HepG2 (cell line): ENCODE results near the gene EP300. TPM values are rescaled to one million over a fixed set of nuclear protein-coding genes. Genes with fewer than 3 reads are reported as not detected.

ENCODE experiments used
- BHLHE40 ChIP-seq: IDR thresholded peaks from 2 replicates; pipeline ENCODE4 v1.6.1; 2011; ENCODE audit warnings: low read length, improper control_type of control experiment
- CHCHD3 ChIP-seq: sonication (generic); formaldehyde crosslinking; IDR thresholded peaks from 2 replicates; pipeline ENCODE4 v1.8.0; 2022; ENCODE audit warnings: mild to moderate bottlenecking, missing genetic modification reagents, moderate library complexity
- DPF2 ChIP-seq: sonication (generic); formaldehyde crosslinking; IDR thresholded peaks from 2 replicates; pipeline ENCODE4 v1.4.0; 2020; ENCODE audit warnings: mild to moderate bottlenecking, low read depth, missing genetic modification reagents, borderline replicate concordance
- ERF ChIP-seq: IDR thresholded peaks from 2 replicates; pipeline ENCODE4 v1.6.1; 2018; ENCODE audit warnings: missing biosample characterization, missing genetic modification reagents
- HMG20A ChIP-seq: IDR thresholded peaks from 2 replicates; pipeline ENCODE4 v1.6.1; 2016; ENCODE audit warnings: borderline replicate concordance
- REL ChIP-seq: sonication (generic); formaldehyde crosslinking; conservative IDR thresholded peaks from 2 replicates; pipeline ENCODE4 v1.8.0; 2022; ENCODE audit warnings: mild to moderate bottlenecking, missing genetic modification reagents, moderate library complexity
- REPIN1 ChIP-seq: sonication (generic); formaldehyde crosslinking; IDR thresholded peaks from 2 replicates; pipeline ENCODE4 v1.8.0; 2022; ENCODE audit warnings: missing genetic modification reagents, low read depth, mild to moderate bottlenecking, borderline replicate concordance
- SAP130 ChIP-seq: IDR thresholded peaks from 2 replicates; pipeline ENCODE4 v1.6.1; 2016; ENCODE audit warnings: low read depth
- ZEB1 ChIP-seq: IDR thresholded peaks from 2 replicates; pipeline ENCODE4 v1.6.1; 2012; ENCODE audit warnings: mild to moderate bottlenecking, low read depth, inconsistent platforms; ENCODE audit not compliant: insufficient replicate concordance
- ZIK1 ChIP-seq: sonication (generic); formaldehyde crosslinking; IDR thresholded peaks from 2 replicates; pipeline ENCODE4 v1.5.0; 2020; ENCODE audit warnings: mild to moderate bottlenecking, low read depth, missing genetic modification reagents, borderline replicate concordance
- ZNF142 ChIP-seq: sonication (generic); formaldehyde crosslinking; IDR thresholded peaks from 2 replicates; pipeline ENCODE4 v1.4.0; 2020; ENCODE audit warnings: missing genetic modification reagents
- ZNF430 ChIP-seq: sonication (generic); formaldehyde crosslinking; IDR thresholded peaks from 2 replicates; pipeline ENCODE4 v1.9.0; 2021; ENCODE audit warnings: mild to moderate bottlenecking, missing genetic modification reagents
- ZNF431 ChIP-seq: sonication (generic); formaldehyde crosslinking; IDR thresholded peaks from 2 replicates; pipeline ENCODE4 v1.9.0; 2022; ENCODE audit warnings: missing genetic modification reagents, low read depth, mild to moderate bottlenecking, borderline replicate concordance
- ZNF660 ChIP-seq: sonication (generic); formaldehyde crosslinking; IDR thresholded peaks from 2 replicates; pipeline ENCODE4 v1.5.1; 2020; ENCODE audit warnings: mild to moderate bottlenecking, low read depth, missing genetic modification reagents, borderline replicate concordance
- ZNF784 ChIP-seq: sonication (generic); formaldehyde crosslinking; IDR thresholded peaks from 2 replicates; pipeline ENCODE4 v1.5.1; 2020; ENCODE audit warnings: missing genetic modification reagents, mild to moderate bottlenecking, borderline replicate concordance
- ZNF883 ChIP-seq: sonication (generic); formaldehyde crosslinking; IDR thresholded peaks from 2 replicates; pipeline ENCODE4 v1.5.1; 2020; ENCODE audit warnings: mild to moderate bottlenecking, missing genetic modification reagents; ENCODE audit errors: not compliant biosample characterization
- polyA plus RNA-seq, 8 experiments: library from polyadenylated mRNA; depleted of rRNA in 3 of 8; stranded (reverse) in 7 of 8; unstranded in 1 of 8; fragments of >200 nt; fragmentation: Illumina TruSeq in 4 of 8; extraction: Trizol in 4 of 8; gene quantifications; 2 replicates each; pipeline versions ENCODE4 v1.2.1 to v1.2.3, GENCODE V29; 2011 to 2016; ENCODE audit warnings: low read depth in 4 of 8, missing spikeins in 1 of 8, mixed read lengths in 1 of 8; ENCODE audit not compliant: insufficient read depth in 1 of 8
- total RNA-seq, 5 experiments: library from RNA; depleted of rRNA; stranded (reverse); fragments of >200 nt; fragmentation: Illumina TruSeq; extraction: Trizol; gene quantifications; 2 replicates each; pipeline ENCODE4 v1.2.3, GENCODE V29; 2016; ENCODE audit warnings: low read depth in 1 of 5
- TF ChIP-seq, protein P1 (sequence below): sonication (generic); formaldehyde crosslinking; IDR thresholded peaks from 2 replicates; pipeline ENCODE4 v1.5.0; 2020; ENCODE audit warnings: missing genetic modification reagents
- TF ChIP-seq, protein P2 (sequence below): sonication (generic); formaldehyde crosslinking; IDR thresholded peaks from 2 replicates; pipeline ENCODE4 v1.4.0; 2020; ENCODE audit warnings: mild to moderate bottlenecking, missing genetic modification reagents

EP300 gene
- total and polyA plus RNA-seq, 2 of the 13 experiments (the other 11 are each of a cell fraction or from before 2014, with no cell fraction given): 13.6 to 14.9 TPM

GRCh38 chr22:41091132-41092022 is 1.0 kb upstream of the EP300 start (continued):
- TF ChIP-seq, protein P1, sequence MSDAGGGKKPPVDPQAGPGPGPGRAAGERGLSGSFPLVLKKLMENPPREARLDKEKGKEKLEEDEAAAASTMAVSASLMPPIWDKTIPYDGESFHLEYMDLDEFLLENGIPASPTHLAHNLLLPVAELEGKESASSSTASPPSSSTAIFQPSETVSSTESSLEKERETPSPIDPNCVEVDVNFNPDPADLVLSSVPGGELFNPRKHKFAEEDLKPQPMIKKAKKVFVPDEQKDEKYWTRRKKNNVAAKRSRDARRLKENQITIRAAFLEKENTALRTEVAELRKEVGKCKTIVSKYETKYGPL (CRISPR knock-in tag): no peak
- TF ChIP-seq ZNF142 (CRISPR knock-in tag) (no peak), HMG20A (CRISPR knock-in tag) (no peak), ZNF430 (CRISPR knock-in tag) (peak; percentile 93), ZNF431 (CRISPR knock-in tag) (0 out of 2 replicates have a peak, but pooled peaks have one; percentile 3), CHCHD3 (0 out of 2 replicates have a peak, but pooled peaks have one; percentile 27), ZIK1 (peak; percentile 29; the same call in 1 of the 2 replicates), ERF (CRISPR knock-in tag) (no peak), ZEB1 (peak; percentile 44), BHLHE40 (peak; percentile 67), REPIN1 (CRISPR knock-in tag) (peak; percentile 73; the same call in 1 of the 2 replicates), ZNF784 (CRISPR knock-in tag) (no peak; the same call in 1 of the 2 replicates), ZNF660 (no peak), ZNF883 (CRISPR knock-in tag) (no peak), REL (CRISPR knock-in tag) (no peak), SAP130 (CRISPR knock-in tag) (peak; percentile 83), DPF2 (CRISPR knock-in tag) (no peak)
- TF ChIP-seq, protein P2, sequence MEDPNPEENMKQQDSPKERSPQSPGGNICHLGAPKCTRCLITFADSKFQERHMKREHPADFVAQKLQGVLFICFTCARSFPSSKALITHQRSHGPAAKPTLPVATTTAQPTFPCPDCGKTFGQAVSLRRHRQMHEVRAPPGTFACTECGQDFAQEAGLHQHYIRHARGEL (CRISPR knock-in tag): no peak
